ENCODE data around the gene GDPD5. TPM values are rescaled to one million over a fixed set of nuclear protein-coding genes. Genes with fewer than 3 reads are reported as not detected.

Gene GDPD5
- total and polyA plus RNA-seq, 10 of the 15 experiments (the other 5 are each of a cell fraction or from before 2014, with no cell fraction given) = 0.10 to 30.0 (median 6.7) TPM

GRCh38 chr11:75556275-75556674 is 30.5 kb upstream of the GDPD5 start:
- no peak overlapping the region for H3K9ac ChIP-seq (ENCODE audit: control insufficient read depth, insufficient read depth, low read length)
- DNase-seq (ENCODE audit: low read depth, low spot score) (no peak), FAIRE-seq (no peak), ATAC-seq (no peak)
- POLR2A ChIA-PET = no interaction called here
- in situ Hi-C loops (cut with MboI) = no loop called here
- H3K4me1 ChIP-seq (ENCODE audit: control insufficient read depth, insufficient read depth, low read length) = no peaks in the 10 kb centered on the region; the same call in 1 of the 2 replicates
- RAD21 ChIA-PET (ENCODE audit: unreplicated experiment) = no interaction called here
- no peaks in the 10 kb centered on the region for H3K9me3 ChIP-seq (replicated peaks; ENCODE audit: control insufficient read depth, insufficient read depth, low read length)
- H3K4me2 ChIP-seq (ENCODE audit: control insufficient read depth, insufficient read depth) = no peak overlapping the region
- no peaks in the 10 kb centered on the region for H3K79me2 ChIP-seq (ENCODE audit: control insufficient read depth, insufficient read depth, low read length)
- no TSS peak for BruUV-seq (replicated peaks)
- no peaks in the 10 kb centered on the region for H3K27me3 ChIP-seq (replicated peaks in 1 of 2; ENCODE audit: control insufficient read depth in 2 of 2, insufficient read depth in 2 of 2, low read length in 1 of 2)
- no peak overlapping the region for H3K27ac ChIP-seq (ENCODE audit: control insufficient read depth, insufficient read depth)
- no peak overlapping the region for H3K4me3 ChIP-seq
- CTCF ChIA-PET = interaction anchor here (0.6 kb wide), 1 partner anchor 738 kb away, joined by 4 read pairs; no protein-coding TSS in a partner anchor
- H4K20me1 ChIP-seq (ENCODE audit: control insufficient read depth, insufficient read depth) = no peaks in the 10 kb centered on the region
- WGBS (ENCODE audit: insufficient coverage, insufficient replicate concordance, low lambda C conversion rate, missing lambda C conversion rate) = 43% methylated on average over 3 of the region's 3 CpGs
- H2AFZ ChIP-seq (ENCODE audit: control insufficient read depth, low read depth, low read length) = no peak overlapping the region
- TF ChIP-seq TCF12 (IDR thresholded peaks at IDR 0.05; ENCODE audit: low read depth, low read length) (no peak), NFIC (IDR thresholded peaks at IDR 0.05; ENCODE audit: low read depth, low read length) (no peak), TCF7 (IDR thresholded peaks at IDR 0.05; ENCODE audit: borderline replicate concordance) (no peak), ZBED1 (IDR thresholded peaks at IDR 0.05; ENCODE audit: borderline replicate concordance) (no peak), SMARCA5 (IDR thresholded peaks at IDR 0.05) (no peak), NFXL1 (IDR thresholded peaks at IDR 0.05; ENCODE audit: borderline replicate concordance) (no peak), SP1 (IDR thresholded peaks at IDR 0.05; ENCODE audit: low read depth, low read length) (no peak), CBX3 (IDR thresholded peaks at IDR 0.05; ENCODE audit: borderline replicate concordance, low read depth) (no peak), BCL11A (IDR thresholded peaks at IDR 0.05; ENCODE audit: low read depth, low read length) (no peak), SMAD1 (IDR thresholded peaks at IDR 0.05; ENCODE audit: low read depth, partially characterized antibody) (no peak), IRF4 (IDR thresholded peaks at IDR 0.05; ENCODE audit: low read depth, low read length) (no peak), LARP7 (IDR thresholded peaks at IDR 0.05) (no peak), TBL1XR1 (IDR thresholded peaks at IDR 0.05; ENCODE audit: low read depth, low read length) (no peak), SREBF2 (IDR thresholded peaks at IDR 0.05; ENCODE audit: low read length) (no peak), NFYA (IDR thresholded peaks at IDR 0.05; ENCODE audit: borderline replicate concordance, low read depth, low read length) (no peak), MYB (IDR thresholded peaks at IDR 0.05; ENCODE audit: borderline replicate concordance, low read depth, low read length) (no peak)
- TF ChIP-seq, protein P1, sequence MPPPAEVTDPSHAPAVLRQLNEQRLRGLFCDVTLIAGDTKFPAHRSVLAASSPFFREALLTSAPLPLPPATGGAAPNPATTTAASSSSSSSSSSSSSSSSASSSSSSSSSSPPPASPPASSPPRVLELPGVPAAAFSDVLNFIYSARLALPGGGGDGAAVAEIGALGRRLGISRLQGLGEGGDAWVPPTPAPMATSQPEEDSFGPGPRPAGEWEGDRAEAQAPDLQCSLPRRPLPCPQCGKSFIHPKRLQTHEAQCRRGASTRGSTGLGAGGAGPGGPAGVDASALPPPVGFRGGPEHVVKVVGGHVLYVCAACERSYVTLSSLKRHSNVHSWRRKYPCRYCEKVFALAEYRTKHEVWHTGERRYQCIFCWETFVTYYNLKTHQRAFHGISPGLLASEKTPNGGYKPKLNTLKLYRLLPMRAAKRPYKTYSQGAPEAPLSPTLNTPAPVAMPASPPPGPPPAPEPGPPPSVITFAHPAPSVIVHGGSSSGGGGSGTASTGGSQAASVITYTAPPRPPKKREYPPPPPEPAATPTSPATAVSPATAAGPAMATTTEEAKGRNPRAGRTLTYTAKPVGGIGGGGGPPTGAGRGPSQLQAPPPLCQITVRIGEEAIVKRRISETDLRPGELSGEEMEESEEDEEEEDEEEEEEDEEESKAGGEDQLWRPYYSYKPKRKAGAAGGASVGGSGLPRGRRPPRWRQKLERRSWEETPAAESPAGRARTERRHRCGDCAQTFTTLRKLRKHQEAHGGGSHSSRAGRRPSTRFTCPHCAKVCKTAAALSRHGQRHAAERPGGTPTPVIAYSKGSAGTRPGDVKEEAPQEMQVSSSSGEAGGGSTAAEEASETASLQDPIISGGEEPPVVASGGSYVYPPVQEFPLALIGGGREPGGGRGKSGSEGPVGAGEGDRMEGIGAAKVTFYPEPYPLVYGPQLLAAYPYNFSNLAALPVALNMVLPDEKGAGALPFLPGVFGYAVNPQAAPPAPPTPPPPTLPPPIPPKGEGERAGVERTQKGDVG (CRISPR knock-in tag; IDR thresholded peaks at IDR 0.05) = no peak
- TF ChIP-seq, protein P2, sequence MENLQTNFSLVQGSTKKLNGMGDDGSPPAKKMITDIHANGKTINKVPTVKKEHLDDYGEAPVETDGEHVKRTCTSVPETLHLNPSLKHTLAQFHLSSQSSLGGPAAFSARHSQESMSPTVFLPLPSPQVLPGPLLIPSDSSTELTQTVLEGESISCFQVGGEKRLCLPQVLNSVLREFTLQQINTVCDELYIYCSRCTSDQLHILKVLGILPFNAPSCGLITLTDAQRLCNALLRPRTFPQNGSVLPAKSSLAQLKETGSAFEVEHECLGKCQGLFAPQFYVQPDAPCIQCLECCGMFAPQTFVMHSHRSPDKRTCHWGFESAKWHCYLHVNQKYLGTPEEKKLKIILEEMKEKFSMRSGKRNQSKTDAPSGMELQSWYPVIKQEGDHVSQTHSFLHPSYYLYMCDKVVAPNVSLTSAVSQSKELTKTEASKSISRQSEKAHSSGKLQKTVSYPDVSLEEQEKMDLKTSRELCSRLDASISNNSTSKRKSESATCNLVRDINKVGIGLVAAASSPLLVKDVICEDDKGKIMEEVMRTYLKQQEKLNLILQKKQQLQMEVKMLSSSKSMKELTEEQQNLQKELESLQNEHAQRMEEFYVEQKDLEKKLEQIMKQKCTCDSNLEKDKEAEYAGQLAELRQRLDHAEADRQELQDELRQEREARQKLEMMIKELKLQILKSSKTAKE (IDR thresholded peaks at IDR 0.05; ENCODE audit: low read depth, poor library complexity, severe bottlenecking) = no peak
- SMC1A ChIA-PET (ENCODE audit: uncharacterized antibody, unreplicated experiment) = no interaction called here
- no peaks in the 10 kb centered on the region for H3K36me3 ChIP-seq (ENCODE audit: control insufficient read depth in 2 of 2, insufficient read depth in 2 of 2, low read length in 1 of 2)
- intact Hi-C loops (cut with micrococcal nuclease; ENCODE audit: unreplicated experiment) = no loop called here
